PFSK-1 (cell line): ENCODE data around the gene RAB26.

ENCODE experiments used
- FOXP2 ChIP-seq: optimal IDR thresholded peaks from 2 replicates; pipeline ENCODE3; 2011; ENCODE audit warnings: borderline replicate concordance, control low read depth, inconsistent platforms; ENCODE audit not compliant: insufficient read depth; ENCODE audit errors: extremely low read length, extremely low read depth
- POLR2AphosphoS5 ChIP-seq: IDR thresholded peaks from 2 replicates; pipeline ENCODE4 v1.6.1; 2012; ENCODE audit warnings: low read depth, mild to moderate bottlenecking, control low read depth, low read length, moderate library complexity
- SIN3A ChIP-seq: IDR thresholded peaks from 2 replicates; pipeline ENCODE4 v1.6.1; 2012; ENCODE audit warnings: mild to moderate bottlenecking, low read length, moderate library complexity, borderline replicate concordance; ENCODE audit not compliant: insufficient read depth
- TAF1 ChIP-seq: IDR thresholded peaks from 2 replicates; pipeline ENCODE4 v1.6.1; 2012; ENCODE audit warnings: low read length, control low read depth, borderline replicate concordance; ENCODE audit not compliant: insufficient read depth
- TF ChIP-seq, protein P1 (sequence below), 2 experiments: IDR thresholded peaks; 2 replicates each; pipeline versions ENCODE4 v1.6.1 to v1.8.0; 2011 to 2012; ENCODE audit warnings: low read depth in 2 of 2, low read length in 2 of 2, control low read depth in 1 of 2, inconsistent platforms in 1 of 2, mild to moderate bottlenecking in 1 of 2, moderate library complexity in 1 of 2; ENCODE audit not compliant: insufficient read depth in 1 of 2

RAB26 gene

DNA sequence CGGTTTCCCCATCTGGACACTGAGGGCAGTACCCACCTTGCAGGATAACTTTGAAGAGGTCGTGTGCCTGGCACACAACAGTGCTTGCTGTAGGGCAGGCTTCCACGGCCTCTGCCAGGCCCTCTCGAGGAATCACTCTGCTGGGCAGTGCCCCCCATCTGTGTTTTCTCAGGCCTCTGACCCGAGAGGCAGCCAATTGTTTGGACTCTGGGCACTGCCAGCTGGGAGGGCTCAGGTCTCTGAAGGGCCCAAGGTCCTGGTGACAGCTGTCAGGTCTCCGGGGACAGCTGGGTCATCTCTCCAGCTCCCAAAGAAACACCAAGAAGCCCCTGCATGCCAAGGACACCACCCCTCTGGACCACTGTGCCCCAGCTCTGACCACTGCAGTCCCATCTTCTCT, 1.0 kb upstream of the RAB26 start:
- TF ChIP-seq TAF1 (no peak), POLR2AphosphoS5 (no peak), SIN3A (no peak), FOXP2 (no peak)
- TF ChIP-seq, protein P1, sequence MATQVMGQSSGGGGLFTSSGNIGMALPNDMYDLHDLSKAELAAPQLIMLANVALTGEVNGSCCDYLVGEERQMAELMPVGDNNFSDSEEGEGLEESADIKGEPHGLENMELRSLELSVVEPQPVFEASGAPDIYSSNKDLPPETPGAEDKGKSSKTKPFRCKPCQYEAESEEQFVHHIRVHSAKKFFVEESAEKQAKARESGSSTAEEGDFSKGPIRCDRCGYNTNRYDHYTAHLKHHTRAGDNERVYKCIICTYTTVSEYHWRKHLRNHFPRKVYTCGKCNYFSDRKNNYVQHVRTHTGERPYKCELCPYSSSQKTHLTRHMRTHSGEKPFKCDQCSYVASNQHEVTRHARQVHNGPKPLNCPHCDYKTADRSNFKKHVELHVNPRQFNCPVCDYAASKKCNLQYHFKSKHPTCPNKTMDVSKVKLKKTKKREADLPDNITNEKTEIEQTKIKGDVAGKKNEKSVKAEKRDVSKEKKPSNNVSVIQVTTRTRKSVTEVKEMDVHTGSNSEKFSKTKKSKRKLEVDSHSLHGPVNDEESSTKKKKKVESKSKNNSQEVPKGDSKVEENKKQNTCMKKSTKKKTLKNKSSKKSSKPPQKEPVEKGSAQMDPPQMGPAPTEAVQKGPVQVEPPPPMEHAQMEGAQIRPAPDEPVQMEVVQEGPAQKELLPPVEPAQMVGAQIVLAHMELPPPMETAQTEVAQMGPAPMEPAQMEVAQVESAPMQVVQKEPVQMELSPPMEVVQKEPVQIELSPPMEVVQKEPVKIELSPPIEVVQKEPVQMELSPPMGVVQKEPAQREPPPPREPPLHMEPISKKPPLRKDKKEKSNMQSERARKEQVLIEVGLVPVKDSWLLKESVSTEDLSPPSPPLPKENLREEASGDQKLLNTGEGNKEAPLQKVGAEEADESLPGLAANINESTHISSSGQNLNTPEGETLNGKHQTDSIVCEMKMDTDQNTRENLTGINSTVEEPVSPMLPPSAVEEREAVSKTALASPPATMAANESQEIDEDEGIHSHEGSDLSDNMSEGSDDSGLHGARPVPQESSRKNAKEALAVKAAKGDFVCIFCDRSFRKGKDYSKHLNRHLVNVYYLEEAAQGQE (IDR thresholded peaks at IDR 0.05; ENCODE audit: insufficient read depth in 1 of 2, low read depth in 2 of 2, low read length in 2 of 2) = no peak

DNA sequence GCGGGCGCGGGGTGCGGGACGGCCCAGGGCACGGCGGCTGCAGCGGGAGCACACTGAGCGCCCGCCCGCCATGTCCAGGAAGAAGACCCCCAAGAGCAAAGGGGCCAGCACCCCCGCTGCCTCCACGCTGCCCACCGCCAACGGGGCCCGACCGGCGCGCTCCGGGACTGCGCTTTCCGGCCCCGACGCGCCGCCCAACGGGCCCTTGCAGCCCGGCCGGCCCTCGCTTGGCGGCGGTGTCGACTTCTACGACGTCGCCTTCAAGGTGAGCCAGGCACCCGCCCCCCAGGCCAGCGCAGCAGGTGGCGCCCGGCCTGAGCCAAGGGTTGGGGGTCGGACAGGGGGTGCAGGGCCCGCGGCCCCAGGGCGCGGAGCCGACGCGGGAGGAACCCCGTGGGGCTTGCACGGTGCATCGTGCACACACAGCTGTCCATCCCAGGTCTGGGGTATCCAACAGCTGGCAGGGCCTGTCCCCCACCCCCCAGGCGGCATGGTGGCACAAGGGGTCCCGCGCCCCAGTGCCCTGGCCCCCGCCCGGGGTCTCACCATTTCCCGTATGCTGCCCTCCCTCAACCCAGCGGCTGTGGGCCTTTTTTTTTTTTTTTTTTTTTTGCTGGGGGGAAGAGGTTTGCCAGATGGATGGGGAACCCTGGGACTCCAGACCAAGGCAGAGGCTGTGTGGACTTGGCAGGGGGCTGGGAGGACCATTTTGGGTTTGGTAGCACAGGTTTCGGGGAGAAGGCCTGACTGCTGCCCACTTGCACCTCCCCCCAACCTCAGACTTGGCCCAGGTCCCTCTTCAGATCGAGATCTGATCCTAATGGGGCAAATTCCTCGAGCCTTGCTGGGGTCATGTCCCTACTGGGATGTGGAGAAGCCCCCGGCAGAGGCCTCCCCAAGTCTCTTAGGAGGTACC, 547 bp downstream of the RAB26 start:
- TF ChIP-seq TAF1 (no peak), FOXP2 (no peak), SIN3A (no peak), POLR2AphosphoS5 (no peak)
- TF ChIP-seq, protein P1 (IDR thresholded peaks at IDR 0.05; ENCODE audit: insufficient read depth in 1 of 2, low read depth in 2 of 2, low read length in 2 of 2) = no peak

DNA sequence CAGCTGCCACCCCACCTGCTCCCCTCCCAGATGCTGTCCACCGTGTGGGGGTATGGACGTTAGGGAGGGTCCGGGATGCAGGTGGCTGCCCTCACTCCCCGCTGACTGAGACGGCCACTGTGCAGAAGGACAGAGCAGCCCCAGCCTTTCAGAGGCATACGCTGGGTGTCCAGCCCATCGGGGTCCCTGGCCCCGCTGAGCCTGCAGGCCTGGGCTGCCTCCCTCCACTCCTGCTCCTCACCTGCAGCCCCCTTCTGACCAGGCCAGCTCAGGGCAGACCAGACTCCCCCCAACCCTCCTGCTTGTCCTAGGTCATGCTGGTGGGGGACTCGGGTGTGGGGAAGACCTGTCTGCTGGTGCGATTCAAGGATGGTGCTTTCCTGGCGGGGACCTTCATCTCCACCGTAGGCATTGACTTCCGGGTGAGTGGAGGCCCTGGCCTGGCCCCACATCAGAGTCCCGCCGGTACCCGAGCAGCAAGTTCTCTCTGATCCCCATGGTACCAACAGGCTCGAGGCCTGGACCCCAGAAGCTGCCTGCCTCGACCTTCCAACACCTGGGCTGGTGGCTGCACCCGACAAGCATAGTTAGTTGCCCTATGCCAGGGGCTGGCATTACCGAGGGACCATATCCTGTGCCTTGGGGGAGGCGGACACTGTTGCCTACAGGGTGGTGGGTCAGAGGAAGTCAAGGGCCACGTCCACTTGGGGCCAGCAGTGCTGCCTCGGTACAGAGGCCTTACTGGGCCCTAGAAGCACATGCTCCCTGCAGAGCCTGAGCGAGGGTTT, 1.4 kb downstream of the RAB26 start:
- TF ChIP-seq TAF1 = no peak
- TF ChIP-seq POLR2AphosphoS5 = no peak
- TF ChIP-seq, protein P1 (IDR thresholded peaks at IDR 0.05; ENCODE audit: insufficient read depth in 1 of 2, low read depth in 2 of 2, low read length in 2 of 2) = no peak
- no peak for TF ChIP-seq SIN3A
- TF ChIP-seq FOXP2 = no peak

DNA sequence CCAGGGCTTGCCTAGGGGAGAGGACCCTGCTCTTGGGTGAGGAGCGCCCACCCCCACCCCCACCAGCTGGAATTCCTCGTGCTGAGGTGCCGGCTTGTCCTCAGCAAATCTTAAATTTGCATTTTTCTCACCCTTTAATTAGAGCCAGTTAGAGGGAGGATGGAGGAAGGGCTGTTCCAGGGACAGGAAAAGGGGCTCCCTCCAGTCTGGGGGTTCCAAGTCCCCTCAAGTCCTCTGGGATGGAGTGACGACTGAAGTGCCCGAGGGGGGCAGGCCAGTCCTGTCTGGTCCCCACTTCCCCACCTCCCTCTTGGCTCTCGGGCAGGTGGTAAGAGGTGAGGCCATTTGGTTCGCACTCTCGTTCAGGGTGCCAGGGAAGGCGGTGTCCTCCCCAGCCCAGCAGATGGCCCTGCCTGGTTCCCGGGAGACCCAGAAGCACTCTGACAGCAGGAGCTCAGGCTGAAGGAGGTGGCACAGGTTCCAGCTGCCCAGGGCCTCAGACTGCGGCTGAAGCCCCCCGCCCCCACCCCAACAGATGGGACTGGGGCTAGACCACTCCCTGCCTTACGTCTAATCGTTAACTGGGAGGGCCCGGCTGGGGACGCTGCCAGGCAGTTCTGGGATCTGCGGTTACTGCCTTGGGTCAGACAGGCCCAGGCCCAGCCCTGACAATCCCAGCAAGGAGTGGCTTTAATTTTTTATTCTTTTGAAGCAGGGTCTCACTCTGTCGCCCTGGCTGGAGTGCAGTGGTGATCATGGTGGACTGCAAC, 2.2 kb downstream of the RAB26 start:
- no peak for TF ChIP-seq TAF1
- TF ChIP-seq, protein P1 (IDR thresholded peaks at IDR 0.05; ENCODE audit: insufficient read depth in 1 of 2, low read depth in 2 of 2, low read length in 2 of 2) = no peak
- TF ChIP-seq SIN3A = peak; percentile 25; the same call in 1 of the 2 replicates
